ENCODE measurements around the gene PPP1CC.

Gene PPP1CC

GRCh38 chr12:110721570-110721969 lies 21.1 kb downstream of the PPP1CC start:
- H3K27ac ChIP-seq, result no peak overlapping the region
- no peak for TF ChIP-seq CTCF (conservative IDR thresholded peaks at IDR 0.05)

GRCh38 chr12:110720516-110720915 lies 22.2 kb downstream of the PPP1CC start:
- H3K27ac ChIP-seq, result no peak overlapping the region
- no peak for TF ChIP-seq CTCF (conservative IDR thresholded peaks at IDR 0.05)

- no peak overlapping the region for H3K27ac ChIP-seq
- no peak for TF ChIP-seq CTCF (conservative IDR thresholded peaks at IDR 0.05)
These were observed 24.3 kb downstream of the PPP1CC start for GRCh38 chr12:110718222-110718908.

GRCh38 chr12:110717037-110717436 lies 25.7 kb downstream of the PPP1CC start:
- no peak overlapping the region for H3K27ac ChIP-seq
- no peak for TF ChIP-seq CTCF (conservative IDR thresholded peaks at IDR 0.05)

GRCh38 chr12:110708917-110709316 lies 33.8 kb downstream of the PPP1CC start:
- no peak for TF ChIP-seq CTCF (conservative IDR thresholded peaks at IDR 0.05)
- H3K27ac ChIP-seq, result no peak overlapping the region

GRCh38 chr12:110705309-110705708 lies 37.4 kb downstream of the PPP1CC start:
- no peak for TF ChIP-seq CTCF (conservative IDR thresholded peaks at IDR 0.05)
- H3K27ac ChIP-seq, result peak overlapping the region; percentile 38

- peak; percentile 84 for TF ChIP-seq CTCF (conservative IDR thresholded peaks at IDR 0.05)
- peak overlapping the region; percentile 38 for H3K27ac ChIP-seq
These were observed 37.9 kb downstream of the PPP1CC start for GRCh38 chr12:110704750-110705149.
